ENCODE results near the gene KBTBD7.

The KBTBD7 gene

GRCh38 chr13:41193919-41194824 is at the start of gene KBTBD7:
KBTBD7 (minus strand) TSS chr13:41194569; CDS start chr13:41194257, 312 bp downstream.
- peak; percentile 99 for DNase-seq

- DNase-seq = no peak
Observed at GRCh38 chr13:41241626-41242025, 47.3 kb upstream of the KBTBD7 start.

- no peak for DNase-seq
Observed at GRCh38 chr13:41236369-41236768, 42.0 kb upstream of the KBTBD7 start.

GRCh38 chr13:41232578-41233480 is 38.5 kb upstream of the KBTBD7 start:
- no peak for DNase-seq

- DNase-seq = peak; percentile 14
Observed at GRCh38 chr13:41231786-41232185, 37.4 kb upstream of the KBTBD7 start.

- DNase-seq = no peak
Observed at GRCh38 chr13:41231025-41231677, 36.8 kb upstream of the KBTBD7 start.

GRCh38 chr13:41229356-41229755 is 35.0 kb upstream of the KBTBD7 start:
- DNase-seq = no peak

GRCh38 chr13:41224113-41225110 is 30.0 kb upstream of the KBTBD7 start:
- peak; percentile 83 for DNase-seq

GRCh38 chr13:41222259-41222852 is 28.0 kb upstream of the KBTBD7 start:
- peak; percentile 50 for DNase-seq

- DNase-seq = no peak
Observed at GRCh38 chr13:41220401-41220800, 26.0 kb upstream of the KBTBD7 start.

GRCh38 chr13:41216160-41216559 is 21.8 kb upstream of the KBTBD7 start:
- DNase-seq = peak; percentile 51

- no peak for DNase-seq
Observed at GRCh38 chr13:41213919-41214318, 19.6 kb upstream of the KBTBD7 start.

- DNase-seq = no peak
Observed at GRCh38 chr13:41213316-41213715, 18.9 kb upstream of the KBTBD7 start.

- DNase-seq = no peak
Observed at GRCh38 chr13:41212881-41213280, 18.5 kb upstream of the KBTBD7 start.

GRCh38 chr13:41211062-41211461 is 16.7 kb upstream of the KBTBD7 start:
- no peak for DNase-seq

- no peak for DNase-seq
Observed at GRCh38 chr13:41206467-41206866, 12.1 kb upstream of the KBTBD7 start.

GRCh38 chr13:41203810-41204209 is 9.4 kb upstream of the KBTBD7 start:
- DNase-seq = no peak

- DNase-seq = no peak
Observed at GRCh38 chr13:41200126-41200525, 5.8 kb upstream of the KBTBD7 start.

- DNase-seq = no peak
Observed at GRCh38 chr13:41199526-41199925, 5.2 kb upstream of the KBTBD7 start.

GRCh38 chr13:41199079-41199478 is 4.7 kb upstream of the KBTBD7 start:
- no peak for DNase-seq

- DNase-seq = peak; percentile 26
Observed at GRCh38 chr13:41196620-41197019, 2.3 kb upstream of the KBTBD7 start.
